GM15510 (cell line): ENCODE data around the gene METTL14.

ENCODE experiments used
- POLR2A ChIP-seq: IDR thresholded peaks from 3 replicates; pipeline ENCODE4 v1.6.1; 2011; ENCODE audit warnings: borderline replicate concordance; ENCODE audit not compliant: insufficient read length; ENCODE audit errors: extremely low read depth

The METTL14 gene

GRCh38 chr4:118749347-118749988, 64.3 kb downstream of the METTL14 start:
- no peak for TF ChIP-seq POLR2A

GRCh38 chr4:118751629-118752323, 66.6 kb downstream of the METTL14 start:
- TF ChIP-seq POLR2A, result no peak

DNA sequence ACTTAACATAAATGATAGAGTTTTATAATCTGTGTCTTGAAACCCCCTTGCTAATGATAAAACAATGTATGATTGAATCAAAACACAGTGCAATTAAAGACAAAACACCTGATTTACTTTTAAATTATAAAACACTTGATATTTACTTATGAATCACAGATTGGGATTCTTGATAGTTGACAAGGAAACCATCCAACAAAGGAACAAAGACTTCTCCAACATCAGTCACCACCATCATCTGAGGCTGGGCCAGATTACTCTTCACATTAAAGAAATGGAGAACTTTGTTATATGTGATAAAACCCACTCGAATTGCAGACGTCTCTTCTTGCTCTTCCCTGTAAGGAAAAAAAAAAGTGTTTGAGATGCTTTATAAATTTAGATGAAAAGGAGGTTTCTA, 67.4 kb downstream of the METTL14 start:
- TF ChIP-seq POLR2A, result no peak

DNA sequence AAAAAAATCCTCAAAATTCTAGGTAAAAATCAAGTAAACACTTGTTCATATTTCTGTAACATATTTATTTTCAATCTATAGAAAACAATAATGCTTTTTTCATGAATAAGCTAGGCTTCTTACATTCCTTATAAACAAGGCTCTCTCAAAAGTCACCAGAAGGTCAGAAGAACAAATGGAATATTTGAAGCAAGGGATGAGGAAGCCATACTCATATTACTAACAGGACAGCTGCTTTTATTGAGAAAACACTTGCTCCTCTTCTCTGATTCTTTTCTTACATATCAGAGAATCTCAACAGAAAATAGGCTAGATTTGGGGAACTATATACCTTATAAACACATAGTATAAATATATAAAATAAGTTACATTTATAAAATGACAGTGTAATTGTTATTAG, 67.9 kb downstream of the METTL14 start:
- TF ChIP-seq POLR2A, result no peak

- no peak for TF ChIP-seq POLR2A
Observed at GRCh38 chr4:118753685-118754084, 68.5 kb downstream of the METTL14 start.

DNA sequence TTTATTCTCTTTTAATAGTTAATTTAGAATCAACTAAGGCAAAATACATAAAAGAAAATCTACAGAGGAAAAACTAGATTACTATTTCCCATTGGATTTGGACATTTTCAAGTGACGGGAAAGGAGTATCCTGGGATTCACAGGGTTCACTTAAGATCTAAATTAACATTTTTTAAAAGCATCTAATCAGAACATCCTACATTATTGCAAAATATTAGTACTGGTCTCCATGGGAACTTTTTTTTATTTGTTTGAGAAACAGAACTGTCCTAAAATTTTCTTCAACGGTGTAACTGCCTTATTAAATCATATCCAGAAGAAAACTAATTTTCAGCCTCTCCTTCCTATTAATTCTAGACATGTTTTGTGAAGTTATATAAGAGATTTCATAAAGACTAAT, 69.7 kb downstream of the METTL14 start:
- no peak for TF ChIP-seq POLR2A

- TF ChIP-seq POLR2A, result no peak
Observed at GRCh38 chr4:118755438-118756226, 70.4 kb downstream of the METTL14 start.

GRCh38 chr4:118756429-118756828, 71.2 kb downstream of the METTL14 start:
- TF ChIP-seq POLR2A, result no peak

- TF ChIP-seq POLR2A, result no peak
Observed at GRCh38 chr4:118756958-118757357, 71.8 kb downstream of the METTL14 start.

DNA sequence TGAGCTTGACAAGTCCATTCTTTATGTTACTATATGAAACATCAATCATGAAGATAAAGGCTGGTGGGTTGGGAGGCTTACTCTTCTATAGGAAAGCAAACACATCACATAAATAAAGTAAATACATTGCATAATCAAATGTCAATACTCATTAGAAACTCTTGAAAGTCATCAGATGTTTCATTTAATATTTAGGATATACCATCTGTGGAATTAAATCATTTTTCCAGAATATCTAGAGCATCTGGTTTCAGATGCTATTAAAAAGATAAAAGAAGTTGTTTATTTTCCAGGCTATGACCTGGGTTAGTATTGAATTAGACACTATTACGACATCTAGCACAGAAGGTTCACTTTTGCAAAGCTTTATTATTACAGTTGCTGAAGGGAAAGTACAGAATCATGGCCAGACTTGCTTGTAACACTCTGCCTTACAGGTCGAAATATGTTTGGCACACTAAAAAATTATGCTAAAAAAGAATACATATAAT, 72.6 kb downstream of the METTL14 start:
- TF ChIP-seq POLR2A, result no peak

DNA sequence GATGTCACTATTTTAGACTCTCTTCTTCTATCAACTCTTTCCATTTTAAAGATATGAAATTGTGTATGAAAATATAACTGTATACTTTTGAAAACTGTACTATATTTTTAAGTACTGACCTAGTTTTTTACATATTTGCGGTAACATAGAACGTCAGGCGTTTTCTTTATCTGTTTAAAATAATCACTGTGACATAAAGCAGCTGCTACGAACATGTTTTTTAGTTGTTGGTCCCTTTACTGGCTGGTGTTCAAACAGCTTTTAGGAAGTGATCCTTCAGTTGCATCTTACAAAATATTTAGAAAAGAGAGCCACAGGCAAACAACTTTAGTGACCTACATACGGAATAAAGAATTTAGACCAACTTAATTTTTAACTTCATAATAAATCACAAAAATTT, 73.1 kb downstream of the METTL14 start:
- TF ChIP-seq POLR2A, result no peak

DNA sequence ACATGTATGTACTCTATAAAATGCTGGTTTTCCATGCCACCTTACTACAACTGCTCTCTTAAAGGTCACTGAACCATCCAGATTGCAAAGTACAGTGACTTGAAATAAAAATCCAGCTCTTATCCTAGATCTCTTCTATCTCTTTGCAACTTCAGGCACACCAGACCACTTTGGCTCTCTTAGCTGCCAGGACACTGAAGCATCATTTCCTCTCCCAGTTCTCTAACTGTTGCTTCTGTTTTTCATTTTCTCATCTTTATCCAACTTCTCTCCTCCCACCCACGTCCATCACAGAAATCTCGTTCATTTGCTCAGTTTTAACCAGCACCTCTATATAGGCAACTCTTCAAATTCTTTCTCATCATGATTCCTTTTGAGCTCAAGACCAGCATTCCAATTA, 74.3 kb downstream of the METTL14 start:
- no peak for TF ChIP-seq POLR2A

GRCh38 chr4:118760092-118760491, 74.9 kb downstream of the METTL14 start:
- TF ChIP-seq POLR2A, result no peak

- no peak for TF ChIP-seq POLR2A
Observed at GRCh38 chr4:118760493-118760892, 75.3 kb downstream of the METTL14 start.

DNA sequence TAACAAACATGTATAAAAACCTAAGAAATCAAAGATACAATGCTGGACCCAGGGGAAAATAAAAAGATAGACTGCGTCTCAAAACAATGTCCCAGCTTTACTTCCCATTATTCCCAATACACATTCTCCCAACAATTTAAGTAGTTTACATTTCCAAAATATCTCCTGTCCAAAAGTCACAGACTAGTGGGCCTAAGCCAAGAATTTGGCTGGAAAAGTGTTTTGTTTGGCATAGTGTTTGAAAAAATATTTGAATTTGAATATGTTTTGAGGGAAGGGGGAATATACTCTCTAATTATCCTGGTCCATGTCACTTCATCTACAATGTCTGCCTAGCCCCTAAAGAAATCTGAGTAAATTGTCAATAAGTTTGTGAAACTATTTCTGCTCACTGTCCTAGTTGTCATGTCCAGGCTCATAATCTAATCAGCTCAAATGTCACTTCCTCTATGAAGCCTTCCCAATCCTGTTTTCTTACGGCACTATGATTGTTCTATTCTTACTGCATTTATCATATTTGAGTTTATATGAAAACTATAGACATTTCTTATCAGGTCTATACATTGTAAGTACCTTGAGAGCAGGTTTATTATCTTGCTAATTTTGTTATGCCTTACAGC, 76.3 kb downstream of the METTL14 start:
- no peak for TF ChIP-seq POLR2A
